ENCODE measurements around the gene RENBP. TPM values are rescaled to one million over a fixed set of nuclear protein-coding genes. Genes with fewer than 3 reads are reported as not detected.

Gene RENBP
- total RNA-seq, 1 donor from 2014 or later = 20.2 TPM

DNA sequence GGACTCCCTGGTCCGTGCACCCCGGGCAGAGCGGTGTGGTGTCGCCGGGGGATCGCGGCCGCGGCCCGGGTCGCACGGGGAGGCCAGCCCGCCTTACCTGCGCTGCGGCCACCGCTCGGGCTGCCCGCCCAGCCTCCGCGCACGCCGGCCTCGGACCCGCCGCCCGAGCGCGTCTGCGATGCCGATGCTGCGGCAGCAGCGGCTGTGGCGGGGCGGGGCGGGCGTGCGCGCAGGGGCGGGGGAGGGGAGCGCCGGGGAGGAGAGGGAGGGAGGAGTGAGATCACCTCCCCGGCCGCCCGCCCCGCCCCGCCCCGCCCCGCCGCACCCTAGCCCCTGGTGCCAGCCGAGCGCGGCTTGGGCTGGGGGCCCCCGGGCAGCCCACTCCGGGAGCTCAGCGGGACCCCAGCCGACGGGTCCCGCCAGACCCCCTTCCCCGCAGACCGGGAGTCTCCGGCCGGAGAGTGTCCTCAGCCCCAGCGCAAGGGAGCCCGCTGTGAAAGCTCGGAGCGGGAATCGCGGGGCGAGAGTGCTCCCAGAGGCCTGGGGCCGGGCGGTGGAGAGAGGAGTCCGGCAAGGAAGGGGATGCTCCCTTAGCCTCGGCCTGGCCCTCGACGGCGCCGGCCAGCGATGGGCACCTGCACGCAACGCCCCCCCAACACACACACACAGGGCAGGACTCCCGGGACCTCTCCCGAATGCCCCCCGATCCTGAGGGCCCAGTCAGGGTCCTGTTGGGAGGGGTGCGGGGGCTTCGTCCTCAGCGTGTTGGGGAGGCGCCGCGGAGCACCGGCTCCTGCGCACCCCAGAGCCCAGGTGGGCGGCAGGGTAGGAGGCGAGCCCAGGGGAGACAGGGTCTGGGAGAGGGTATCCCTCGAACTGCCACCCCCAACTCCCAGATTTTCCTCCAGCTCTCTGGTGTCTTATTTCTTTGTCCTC lies 58.2 kb downstream of the RENBP start, which contains the start of gene L1CAM:
Gene L1CAM, minus strand, starts transcription at position 206 of the 936 bp plus-strand sequence. CDS start 10,337 bp downstream, outside the sequence.
- Mint-ChIP-seq H3K27me3 (no peaks in the 10 kb centered on the region), H3K9me3 (no peaks in the 10 kb centered on the region), H3K4me1 (peaks cover 29% of the 10 kb centered on the region), H3K4me3 (peak within 1 kb of the TSS; percentile 65), H3K27ac (peak within 1 kb of the TSS; percentile 35), H3K36me3 (ENCODE audit: low read depth) (no peaks in the 10 kb centered on the region)
- DNase-seq (no peak), ATAC-seq (ENCODE audit: low read depth) (peak; percentile 20)
- CTCF ChIA-PET = no interaction called here
- intact Hi-C loops (cut with micrococcal nuclease) = loop anchor here (5.0 kb wide), 1 partner anchor 61 kb away; no protein-coding TSS in a partner anchor
- POLR2A ChIA-PET = interaction anchor here (0.7 to 1.5 kb wide), 2 partner anchors 12 to 14 kb away, joined by 4 to 5 read pairs; no protein-coding TSS in a partner anchor
- TF ChIP-seq, protein P1, sequence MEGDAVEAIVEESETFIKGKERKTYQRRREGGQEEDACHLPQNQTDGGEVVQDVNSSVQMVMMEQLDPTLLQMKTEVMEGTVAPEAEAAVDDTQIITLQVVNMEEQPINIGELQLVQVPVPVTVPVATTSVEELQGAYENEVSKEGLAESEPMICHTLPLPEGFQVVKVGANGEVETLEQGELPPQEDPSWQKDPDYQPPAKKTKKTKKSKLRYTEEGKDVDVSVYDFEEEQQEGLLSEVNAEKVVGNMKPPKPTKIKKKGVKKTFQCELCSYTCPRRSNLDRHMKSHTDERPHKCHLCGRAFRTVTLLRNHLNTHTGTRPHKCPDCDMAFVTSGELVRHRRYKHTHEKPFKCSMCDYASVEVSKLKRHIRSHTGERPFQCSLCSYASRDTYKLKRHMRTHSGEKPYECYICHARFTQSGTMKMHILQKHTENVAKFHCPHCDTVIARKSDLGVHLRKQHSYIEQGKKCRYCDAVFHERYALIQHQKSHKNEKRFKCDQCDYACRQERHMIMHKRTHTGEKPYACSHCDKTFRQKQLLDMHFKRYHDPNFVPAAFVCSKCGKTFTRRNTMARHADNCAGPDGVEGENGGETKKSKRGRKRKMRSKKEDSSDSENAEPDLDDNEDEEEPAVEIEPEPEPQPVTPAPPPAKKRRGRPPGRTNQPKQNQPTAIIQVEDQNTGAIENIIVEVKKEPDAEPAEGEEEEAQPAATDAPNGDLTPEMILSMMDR (IDR thresholded peaks at IDR 0.05) = no peak

Other genes with a start within 250 kb of the RENBP start
- 90.5 and 90.7 TPM in 2 replicates for gene BCAP31, start 220.3 kb downstream of the RENBP start, total RNA-seq
- 2.6 and 2.8 TPM in 2 replicates for gene ABCD1, start 219.8 kb downstream of the RENBP start, total RNA-seq
- not detected in 2 replicates for gene PLXNB3, start 180.4 kb downstream of the RENBP start, total RNA-seq
- gene SRPK3, start 163.6 kb downstream of the RENBP start, total RNA-seq = not detected in 2 replicates
- 58.5 and 60.3 TPM in 2 replicates for gene IDH3G, start 150.3 kb downstream of the RENBP start, total RNA-seq
- 160 and 175 TPM in 2 replicates for gene SSR4, start 150.0 kb downstream of the RENBP start, total RNA-seq
- 0.07 TPM in 1 of 2 replicates, not detected in the other for gene PDZD4, start 114.1 kb downstream of the RENBP start, total RNA-seq
- gene L1CAM, start 58.5 kb downstream of the RENBP start, total RNA-seq = 7.3 and 11.0 TPM in 2 replicates
- gene AVPR2, start 40.0 kb downstream of the RENBP start, total RNA-seq = not detected in 2 replicates
- gene ARHGAP4, start 18.4 kb downstream of the RENBP start, total RNA-seq = 151 and 158 TPM in 2 replicates
- 94.8 and 109 TPM in 2 replicates for gene NAA10, start 9.6 kb downstream of the RENBP start, total RNA-seq
- gene HCFC1, start 27.2 kb upstream of the RENBP start, total RNA-seq = 72.5 and 79.4 TPM in 2 replicates
- 2.0 and 2.9 TPM in 2 replicates for gene TMEM187, start 28.1 kb upstream of the RENBP start, total RNA-seq
- gene IRAK1, start 75.3 kb upstream of the RENBP start, total RNA-seq = 134 and 146 TPM in 2 replicates
- gene MECP2, start 153.1 kb upstream of the RENBP start, total RNA-seq = 56.8 and 69.0 TPM in 2 replicates
- gene OPN1LW, start 199.6 kb upstream of the RENBP start, total RNA-seq = not detected in 2 replicates
- not detected in 2 replicates for gene OPN1MW, start 238.0 kb upstream of the RENBP start, total RNA-seq